Calu3 (cell line): Measurements from ENCODE around the gene RSU1. TPM values are rescaled to one million over a fixed set of nuclear protein-coding genes. Genes with fewer than 3 reads are reported as not detected.

ENCODE experiments used
- Bru-seq: library from RNA; stranded (reverse); fragments of 400-500 nt; gene quantifications from one replicate; lab custom pipeline; 2021; lab: Mats Ljungman, UMichigan
- BruChase-seq, 2 experiments: library from RNA; stranded (reverse); fragments of 400-500 nt; gene quantifications; one replicate each; lab custom pipeline; 2021; lab: Mats Ljungman, UMichigan
- BruUV-seq: library from RNA; stranded (reverse); fragments of 400-500 nt; replicated peaks from 2 replicates; lab custom pipeline; 2021; lab: Mats Ljungman, UMichigan
- CTCF ChIA-PET: fragments of 300-600 bp; sonication (Branson Sonifier 250); formaldehyde crosslinking; loops from one replicate; lab custom pipeline; 2022; ENCODE audit warnings: antibody characterized with exemption; lab: Charles Lee
- DNase-seq: peaks from one replicate; pipeline ENCODE4 v3.0.0; 2022
- H3K27ac Mint-ChIP-seq: one replicate; pipeline ENCODE4 v1.8.0; 2022; ENCODE audit warnings: mixed read lengths; ENCODE audit not compliant: unreplicated experiment
- H3K27me3 Mint-ChIP-seq: one replicate; pipeline ENCODE4 v1.8.0; 2022; ENCODE audit warnings: mixed read lengths; ENCODE audit not compliant: unreplicated experiment
- H3K36me3 Mint-ChIP-seq: one replicate; pipeline ENCODE4 v1.8.0; 2022; ENCODE audit warnings: mild to moderate bottlenecking, moderate library complexity, mixed read lengths; ENCODE audit not compliant: insufficient read depth, unreplicated experiment
- H3K4me1 Mint-ChIP-seq: one replicate; pipeline ENCODE4 v1.8.0; 2022; ENCODE audit warnings: mild to moderate bottlenecking, low read depth, mixed read lengths; ENCODE audit not compliant: unreplicated experiment
- H3K4me3 Mint-ChIP-seq: one replicate; pipeline ENCODE4 v1.8.0; 2022; ENCODE audit warnings: mild to moderate bottlenecking, low read depth, moderate library complexity, mixed read lengths; ENCODE audit not compliant: unreplicated experiment
- H3K9me3 Mint-ChIP-seq: one replicate; pipeline ENCODE4 v1.8.0; 2022; ENCODE audit warnings: low read depth, mixed read lengths; ENCODE audit not compliant: unreplicated experiment
- CTCF ChIP-seq: fragments of 200-600 bp; IDR thresholded peaks from one replicate; pipeline ENCODE4 v1.8.0; 2022; ENCODE audit warnings: antibody characterized with exemption; ENCODE audit not compliant: unreplicated experiment
- intact Hi-C: fragments of 100-400 bp; cut with micrococcal nuclease; formaldehyde crosslinking; loops from one replicate; pipeline ENCODE4 v1.10.0; 2022; ENCODE audit not compliant: unreplicated experiment
- long read RNA-seq: library from polyadenylated mRNA; stranded (forward); transcript quantifications from one replicate; pipeline ENCODE4 v2.0.0, GENCODE V29; 2022
- total RNA-seq: library from RNA; stranded (reverse); gene quantifications from 2 replicates; pipeline ENCODE4 v1.2.3, GENCODE V29; 2022

Gene RSU1
- 49.0 and 56.8 TPM in 2 replicates for total RNA-seq
- Bru-seq, nascent RNA = percentile 64 among the genes with signal in this experiment
- BruChase-seq, experiment 1, labeled RNA remaining after a 6-hour chase = percentile 59 among the genes with signal in this experiment
- BruChase-seq, experiment 2, labeled RNA remaining after a 2-hour chase = percentile 54 among the genes with signal in this experiment
- long read RNA-seq, transcript RSU1-201 (9 exons, 3,834 nt) = major isoform, 109 of 185 reads
- long read RNA-seq, transcript RSU1-203 (8 exons, 3,919 nt) = minor isoform, 22 of 185 reads
- long read RNA-seq, transcript RSU1-205 (8 exons, 3,639 nt) = minor isoform, 39 of 185 reads
- long read RNA-seq, partial matches to known transcripts = 5 of 185 reads
- long read RNA-seq, other reads (novel, unspliced or antisense) = 10 of 185 reads

- no peak for TF ChIP-seq CTCF
- CTCF ChIA-PET = interaction anchor here (1.0 to 1.1 kb wide), 3 partner anchors 16 to 915 kb away, joined by 3 to 6 read pairs (median 4); no protein-coding TSS in a partner anchor
- intact Hi-C loops = no loop called here
- peaks cover 6% of the 10 kb centered on the region for H3K9me3 Mint-ChIP-seq
- DNase-seq = peak; percentile 99
- peaks cover 25% of the 10 kb centered on the region for H3K36me3 Mint-ChIP-seq
- H3K27ac Mint-ChIP-seq = peak within 1 kb of the TSS; percentile 77
- H3K4me3 Mint-ChIP-seq = peak within 1 kb of the TSS; percentile 97
- no peaks in the 10 kb centered on the region for H3K27me3 Mint-ChIP-seq
- peaks cover 18% of the 10 kb centered on the region for H3K4me1 Mint-ChIP-seq
- no TSS peak for BruUV-seq
Measured at GRCh38 chr10:16817125-16818019, at the start of gene RSU1. Gene RSU1 (minus strand): TSS chr10:16817424. CDS start chr10:16817081, 343 bp downstream.

GRCh38 chr10:16866541-16867275, 49.5 kb upstream of the RSU1 start:
- CTCF ChIA-PET = interaction anchor here (0.7 kb wide), 1 partner anchor 24 kb away, joined by 4 read pairs; no protein-coding TSS in a partner anchor
- Mint-ChIP-seq H3K4me3 (no peak overlapping the region), H3K27ac (no peak overlapping the region), H3K9me3 (no peaks in the 10 kb centered on the region), H3K27me3 (no peaks in the 10 kb centered on the region), H3K4me1 (no peaks in the 10 kb centered on the region), H3K36me3 (no peaks in the 10 kb centered on the region)
- TF ChIP-seq CTCF = no peak
- no TSS peak for BruUV-seq
- intact Hi-C loops = no loop called here
- no peak for DNase-seq

- Mint-ChIP-seq H3K27ac (no peak overlapping the region), H3K4me3 (no peak overlapping the region), H3K9me3 (no peaks in the 10 kb centered on the region), H3K4me1 (no peaks in the 10 kb centered on the region), H3K27me3 (no peaks in the 10 kb centered on the region), H3K36me3 (no peaks in the 10 kb centered on the region)
- intact Hi-C loops = no loop called here
- DNase-seq = no peak
- no peak for TF ChIP-seq CTCF
- no TSS peak for BruUV-seq
- CTCF ChIA-PET = no interaction called here
Measured at GRCh38 chr10:16865766-16866165, 48.5 kb upstream of the RSU1 start.

- DNase-seq = no peak
- Mint-ChIP-seq H3K4me3 (no peak overlapping the region), H3K27me3 (no peaks in the 10 kb centered on the region), H3K27ac (no peak overlapping the region), H3K9me3 (no peaks in the 10 kb centered on the region), H3K36me3 (no peaks in the 10 kb centered on the region), H3K4me1 (no peaks in the 10 kb centered on the region)
- intact Hi-C loops = loop anchor here (5.0 kb wide), 1 partner anchor 199 kb away; no protein-coding TSS in a partner anchor
- CTCF ChIA-PET = no interaction called here
- BruUV-seq = no TSS peak
- no peak for TF ChIP-seq CTCF
Measured at GRCh38 chr10:16863766-16864165, 46.5 kb upstream of the RSU1 start.
